Activated CD4-positive, alpha-beta T cell treated with anti-CD3 and anti-CD28 coated beads for 4 hours (primary cell): ENCODE data around the gene CACNG7.
"Not testable (repeated sequence)": the region's sequence is repeated elsewhere in the genome, so short reads cannot be mapped to it uniquely, and the experiment has no call there.

Experiments
- DNase-seq, 2 donors: peaks; one replicate each; pipeline ENCODE4 v3.0.0-alpha.2; 2020

Gene CACNG7

GRCh38 chr19:53908935-53909415, at the start of gene CACNG7:
Gene CACNG7, plus strand, starts transcription at chr19:53909278. Its CDS starts 3,554 bp downstream, at chr19:53912832.
- no peak for DNase-seq

- no peak for DNase-seq
Measured at GRCh38 chr19:53864308-53864836, 44.7 kb upstream of the CACNG7 start.

- no peak for DNase-seq
Measured at GRCh38 chr19:53865523-53865917, 43.6 kb upstream of the CACNG7 start.

GRCh38 chr19:53865918-53866864, 42.9 kb upstream of the CACNG7 start:
- peak in 1 of 2 donors; percentile 53 for DNase-seq

- DNase-seq = no peak
Measured at GRCh38 chr19:53866865-53867224, 42.2 kb upstream of the CACNG7 start.

GRCh38 chr19:53867225-53868090, 41.6 kb upstream of the CACNG7 start, which contains the start of gene MYADM:
Gene MYADM, plus strand, starts transcription at chr19:53867883. Its CDS starts 5,647 bp downstream, at chr19:53873530.
- peak; percentile 96 to 100 for DNase-seq

- DNase-seq = peak in 1 of 2 donors; percentile 37
Measured at GRCh38 chr19:53868091-53868891, 40.8 kb upstream of the CACNG7 start.

- DNase-seq = peak; percentile 80 to 87
Measured at GRCh38 chr19:53868892-53869804, 39.9 kb upstream of the CACNG7 start.

- not testable (repeated sequence) for DNase-seq
Measured at GRCh38 chr19:53869805-53870484, 39.1 kb upstream of the CACNG7 start.

GRCh38 chr19:53870485-53870844, 38.6 kb upstream of the CACNG7 start:
- no peak for DNase-seq

GRCh38 chr19:53871454-53871853, 37.6 kb upstream of the CACNG7 start:
- no peak for DNase-seq

- no peak for DNase-seq
Measured at GRCh38 chr19:53872762-53873161, 36.3 kb upstream of the CACNG7 start.

- DNase-seq = no peak
Measured at GRCh38 chr19:53873773-53874605, 35.1 kb upstream of the CACNG7 start.

- DNase-seq = no peak
Measured at GRCh38 chr19:53874606-53874990, 34.5 kb upstream of the CACNG7 start.

GRCh38 chr19:53875602-53876325, 33.3 kb upstream of the CACNG7 start:
- DNase-seq = no peak

GRCh38 chr19:53876651-53877224, 32.3 kb upstream of the CACNG7 start:
- no peak for DNase-seq

GRCh38 chr19:53877361-53877766, 31.7 kb upstream of the CACNG7 start:
- peak in 1 of 2 donors; percentile 9 for DNase-seq

- DNase-seq = no peak
Measured at GRCh38 chr19:53878776-53879139, 30.3 kb upstream of the CACNG7 start.
